HG03571 (cell line): ENCODE results near the gene GCAT.
"Not testable (repeated sequence)": the region's sequence is repeated elsewhere in the genome, so short reads cannot be mapped to it uniquely, and the experiment has no call there.

ENCODE experiments used
- ATAC-seq: cut with Tn5 transposase; IDR thresholded peaks from one replicate; pipeline ENCODE4 v1.9.1; 2021; ENCODE audit not compliant: unreplicated experiment

GCAT gene

DNA sequence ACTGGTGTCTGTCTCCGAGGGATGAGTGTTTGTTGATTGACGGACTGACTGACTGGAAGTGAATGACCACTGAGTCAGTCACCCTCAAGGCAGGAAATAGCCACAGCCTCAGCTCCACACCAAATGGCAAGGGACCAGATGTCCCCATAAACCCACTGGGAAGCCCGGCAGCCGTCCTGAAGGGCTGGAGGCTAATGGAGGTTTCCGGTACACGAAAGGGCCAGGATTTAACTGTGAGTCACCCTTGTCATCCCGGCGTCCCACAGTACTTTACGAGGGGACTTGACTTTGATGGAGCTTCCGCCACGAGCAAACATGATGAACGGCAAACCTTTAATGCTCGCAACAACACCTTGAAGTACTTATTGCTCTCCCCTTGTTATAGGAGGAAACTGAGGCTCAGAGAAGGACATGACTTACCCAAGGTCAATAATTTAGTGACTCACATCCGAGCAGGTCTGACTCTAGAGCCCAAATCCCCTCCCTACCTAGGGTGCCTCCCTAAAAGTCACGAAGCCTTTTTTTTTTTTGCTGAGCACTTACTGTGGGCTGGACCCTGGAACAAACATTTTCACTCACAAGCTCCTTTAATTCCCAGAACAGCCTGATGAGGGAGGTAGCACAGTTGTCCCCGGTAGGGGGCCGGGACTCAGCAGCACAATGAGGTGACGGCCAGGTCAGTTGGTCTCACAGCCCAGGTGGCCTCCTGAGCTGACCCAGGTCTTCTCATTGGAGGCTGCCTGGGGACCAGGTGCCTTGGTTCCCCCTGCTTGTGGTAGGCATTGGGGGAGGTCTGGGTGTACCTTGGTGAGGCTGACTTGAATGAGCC is 25.2 kb upstream of the GCAT start:
- ATAC-seq = no peak

DNA sequence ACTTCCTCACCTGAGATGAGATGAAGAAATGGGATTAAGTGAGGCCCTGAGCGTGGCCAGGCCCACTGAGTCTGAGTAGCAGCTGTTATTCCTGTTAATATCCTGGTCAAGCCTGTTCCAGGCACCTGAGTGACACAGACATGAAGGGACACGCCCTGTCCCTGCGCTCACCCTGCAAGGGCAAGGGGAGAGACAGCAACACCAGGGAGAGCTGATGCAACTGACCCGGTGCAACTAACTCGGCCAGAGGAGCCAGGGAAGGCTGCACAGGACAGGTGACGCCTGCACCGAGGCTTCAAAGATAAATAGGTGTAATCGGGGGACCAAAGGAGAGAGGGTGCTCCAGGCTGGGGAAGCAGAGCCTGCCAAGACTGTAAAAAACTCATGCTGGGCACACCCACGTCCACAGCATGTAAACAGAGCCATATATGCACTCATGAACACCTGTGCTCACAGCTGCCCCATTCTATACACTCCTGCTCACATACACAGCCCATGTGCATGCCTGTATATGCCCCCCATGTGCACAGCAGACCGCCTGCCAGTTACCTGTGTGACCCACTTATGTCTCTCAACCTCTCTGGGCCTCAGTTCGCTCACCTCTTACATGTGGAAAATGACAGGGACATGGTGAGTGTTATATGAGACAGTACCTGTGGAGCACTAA is 22.8 kb upstream of the GCAT start:
- no peak for ATAC-seq

DNA sequence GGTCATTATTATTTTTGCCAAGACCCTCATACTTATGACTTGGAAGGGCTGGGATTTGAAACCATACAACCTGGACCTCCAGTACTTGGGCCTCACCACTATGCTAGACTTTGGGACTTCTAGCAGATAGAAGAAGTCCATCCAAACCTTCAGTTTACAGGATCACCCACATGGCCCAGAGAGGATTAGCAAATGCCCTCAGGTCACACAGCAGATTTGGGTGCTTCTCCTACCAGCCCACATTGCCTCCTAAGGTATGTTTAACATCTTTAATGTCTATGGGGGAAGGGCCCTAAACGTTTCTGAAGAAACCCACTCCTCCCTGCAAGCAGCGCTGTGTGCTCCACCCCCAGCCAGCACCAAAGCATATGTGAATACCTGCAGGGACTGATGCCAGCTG is 17.5 kb upstream of the GCAT start:
- ATAC-seq = no peak

DNA sequence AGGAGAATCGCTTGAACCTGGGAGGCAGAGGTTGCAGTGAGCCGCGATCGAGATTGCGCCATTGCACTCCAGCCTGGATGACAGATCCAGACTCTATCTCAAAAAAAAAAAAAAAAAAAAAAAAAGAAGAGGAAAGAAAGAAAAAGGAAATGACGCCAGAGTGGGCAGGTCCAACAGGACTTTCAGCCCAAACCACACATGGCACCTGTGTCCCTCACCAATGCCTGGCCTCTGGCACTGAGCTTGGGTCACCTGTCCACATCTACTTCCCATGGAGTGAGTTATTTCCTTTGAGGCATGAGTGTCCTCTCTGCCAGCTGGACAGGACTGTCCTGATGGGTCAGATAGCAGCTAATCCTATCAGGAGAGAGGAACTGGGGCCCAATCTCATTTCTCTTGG is 15.2 kb upstream of the GCAT start:
- no peak for ATAC-seq

GRCh38 chr22:37794376-37794775 is 13.4 kb upstream of the GCAT start:
- no peak for ATAC-seq

DNA sequence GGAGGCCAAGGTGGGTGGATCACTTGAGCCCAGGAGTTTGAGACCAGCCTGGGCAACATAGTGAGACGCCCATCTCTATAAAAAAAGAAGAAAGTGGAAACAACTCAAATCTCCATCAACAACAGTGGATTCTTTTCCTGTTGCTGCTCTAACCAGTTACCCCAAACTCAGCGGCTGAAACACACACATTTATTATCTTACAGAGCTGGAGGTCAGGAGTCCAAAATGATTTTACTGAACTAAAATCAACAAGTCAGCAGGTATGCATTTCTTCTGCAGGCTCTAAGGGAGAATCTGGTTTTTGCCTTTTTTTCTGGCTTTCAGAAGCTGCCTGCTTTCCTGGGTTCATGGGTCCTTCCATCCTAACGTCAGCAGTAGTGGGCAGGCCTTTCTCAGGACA is 11.7 kb upstream of the GCAT start:
- ATAC-seq = no peak

- ATAC-seq = not testable (repeated sequence)
Observed at GRCh38 chr22:37797259-37797658, 10.5 kb upstream of the GCAT start.

GRCh38 chr22:37797874-37798500 is 9.7 kb upstream of the GCAT start:
- ATAC-seq = no peak

GRCh38 chr22:37799979-37800378 is 7.8 kb upstream of the GCAT start:
- ATAC-seq = not testable (repeated sequence)

DNA sequence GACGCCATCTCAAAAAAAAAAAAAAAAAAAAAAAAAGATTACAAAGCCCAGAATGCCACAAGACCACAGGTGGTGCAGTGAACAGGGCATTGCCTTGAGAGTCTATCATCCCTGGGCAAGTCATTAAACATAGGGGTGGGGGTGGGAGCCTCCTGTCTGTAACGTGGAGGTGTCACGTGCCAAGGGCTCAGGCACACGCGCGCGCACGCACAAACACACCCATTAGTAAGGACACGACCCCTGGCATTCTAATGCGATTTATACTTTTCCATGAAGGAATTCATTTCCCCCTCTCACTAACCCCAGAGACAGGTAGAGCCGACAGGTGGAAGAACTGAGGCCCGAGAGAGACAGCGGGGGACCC is 5.8 kb upstream of the GCAT start:
- no peak for ATAC-seq

DNA sequence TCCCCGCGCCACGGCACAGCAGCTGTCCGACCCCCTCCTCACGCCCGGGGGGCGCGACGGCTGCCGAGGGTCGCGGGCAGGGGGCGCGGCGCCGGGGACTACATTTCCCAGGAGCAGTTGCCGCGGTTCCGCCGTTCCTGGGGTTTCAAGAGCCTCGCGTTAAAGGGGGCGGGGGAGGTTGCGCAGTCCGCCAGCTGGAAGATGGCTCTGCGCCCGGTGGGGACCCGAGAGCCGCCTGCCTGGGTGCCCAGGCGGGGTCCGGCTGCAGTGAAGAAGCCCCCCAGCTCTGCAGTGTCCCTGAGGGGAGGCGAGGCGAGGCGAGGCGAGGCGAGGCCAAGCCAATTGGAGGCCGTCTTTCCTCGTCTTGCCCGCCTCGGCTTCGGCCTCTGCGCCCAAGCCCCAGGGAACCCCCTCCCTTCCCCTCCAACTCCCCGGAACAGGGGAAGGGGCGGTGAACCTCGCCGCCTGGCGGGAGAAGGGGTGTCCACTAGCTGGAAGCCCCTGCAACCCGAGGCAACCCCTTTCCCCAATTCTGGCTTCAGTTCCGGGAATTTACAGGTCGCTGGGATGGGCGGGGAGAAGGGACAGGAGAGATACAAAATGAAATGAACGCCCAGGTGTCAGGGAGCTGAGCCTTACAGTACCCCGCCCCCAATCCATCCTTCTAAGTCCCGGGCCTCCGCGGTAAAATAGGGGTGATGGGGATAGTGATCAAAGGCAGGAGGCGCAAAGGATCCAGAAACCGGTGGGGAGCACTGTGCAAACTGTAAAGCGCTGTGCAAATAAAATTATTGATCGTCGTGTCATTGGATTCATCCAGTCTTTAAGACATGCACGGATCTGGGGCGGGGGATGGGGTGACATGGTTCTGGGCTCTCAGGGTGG is 5.2 kb upstream of the GCAT start:
- ATAC-seq = no peak

GRCh38 chr22:37803195-37803638 is 4.5 kb upstream of the GCAT start:
- ATAC-seq = no peak

DNA sequence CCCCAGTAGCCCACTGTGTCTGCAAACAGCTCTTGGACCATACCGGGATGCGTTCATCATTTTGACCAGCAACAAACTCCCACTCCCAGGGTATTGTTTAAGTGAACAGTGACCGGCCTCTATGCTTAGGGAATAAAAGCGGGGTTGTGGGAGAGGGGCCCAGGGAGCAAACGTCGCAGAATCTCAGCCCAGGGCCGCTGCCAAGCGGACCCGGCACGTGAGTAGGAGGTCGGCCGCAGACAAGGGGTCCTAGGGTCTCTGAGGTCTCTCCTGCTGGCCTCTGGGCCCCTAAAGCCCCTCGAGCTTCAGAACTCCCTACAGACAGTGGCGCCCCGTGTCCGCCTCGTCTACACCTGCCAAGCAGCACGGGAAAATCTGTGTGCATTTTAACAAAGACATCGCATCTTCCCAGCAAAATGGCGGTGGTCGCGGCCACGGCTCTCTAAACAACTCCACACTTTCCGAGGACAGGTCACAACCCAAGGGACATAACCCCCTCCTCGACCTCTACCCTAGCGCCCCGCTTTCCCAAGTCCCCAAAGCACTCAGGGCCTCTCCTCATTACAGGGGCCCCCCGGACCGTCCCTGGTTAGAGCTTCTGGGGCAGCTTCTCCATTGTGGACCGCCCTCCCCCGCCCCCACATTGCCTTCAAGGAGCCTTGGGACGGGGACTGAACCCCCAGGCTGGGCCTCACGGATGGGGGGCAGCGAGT is 3.9 kb upstream of the GCAT start:
- no peak for ATAC-seq

- ATAC-seq = no peak
Observed at GRCh38 chr22:37804352-37804880, 3.3 kb upstream of the GCAT start.

DNA sequence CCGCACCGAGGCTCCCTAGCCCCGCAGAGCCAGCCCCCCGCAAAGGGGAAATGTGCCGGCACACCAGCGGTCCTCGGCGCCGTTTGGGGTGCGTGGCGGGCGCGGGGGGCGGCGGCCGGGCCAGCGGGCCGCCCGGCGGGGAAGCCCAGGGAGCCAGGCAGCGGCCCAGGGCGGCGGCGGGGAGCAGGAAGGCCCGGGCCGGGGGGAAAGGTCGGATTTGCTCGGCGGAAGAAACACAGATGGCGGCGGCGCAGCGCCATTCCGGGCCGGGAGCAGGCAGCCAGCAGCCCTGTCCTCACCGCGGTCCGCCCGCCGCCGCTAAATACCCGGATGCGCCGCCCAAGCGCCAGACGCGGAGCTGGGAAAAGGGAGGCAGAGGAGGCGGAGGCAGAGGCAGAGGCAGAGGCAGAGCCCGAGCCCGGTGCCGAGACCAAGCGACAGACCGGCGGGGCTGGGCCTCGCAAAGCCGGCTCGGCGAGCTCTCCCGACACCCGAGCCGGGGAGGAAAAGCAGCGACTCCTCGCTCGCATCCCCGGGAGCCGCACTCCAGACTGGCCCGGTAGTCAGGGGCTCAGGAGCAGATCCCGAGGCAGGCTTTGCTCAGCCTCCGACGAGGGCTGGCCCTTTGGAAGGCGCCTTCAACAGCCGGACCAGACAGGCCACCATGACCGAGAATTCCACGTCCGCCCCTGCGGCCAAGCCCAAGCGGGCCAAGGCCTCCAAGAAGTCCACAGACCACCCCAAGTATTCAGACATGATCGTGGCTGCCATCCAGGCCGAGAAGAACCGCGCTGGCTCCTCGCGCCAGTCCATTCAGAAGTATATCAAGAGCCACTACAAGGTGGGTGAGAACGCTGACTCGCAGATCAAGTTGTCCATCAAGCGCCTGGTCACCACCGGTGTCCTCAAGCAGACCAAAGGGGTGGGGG is 2.6 kb upstream of the GCAT start:
- no peak for ATAC-seq

GRCh38 chr22:37805810-37806277 is 1.9 kb upstream of the GCAT start:
- ATAC-seq = no peak

DNA sequence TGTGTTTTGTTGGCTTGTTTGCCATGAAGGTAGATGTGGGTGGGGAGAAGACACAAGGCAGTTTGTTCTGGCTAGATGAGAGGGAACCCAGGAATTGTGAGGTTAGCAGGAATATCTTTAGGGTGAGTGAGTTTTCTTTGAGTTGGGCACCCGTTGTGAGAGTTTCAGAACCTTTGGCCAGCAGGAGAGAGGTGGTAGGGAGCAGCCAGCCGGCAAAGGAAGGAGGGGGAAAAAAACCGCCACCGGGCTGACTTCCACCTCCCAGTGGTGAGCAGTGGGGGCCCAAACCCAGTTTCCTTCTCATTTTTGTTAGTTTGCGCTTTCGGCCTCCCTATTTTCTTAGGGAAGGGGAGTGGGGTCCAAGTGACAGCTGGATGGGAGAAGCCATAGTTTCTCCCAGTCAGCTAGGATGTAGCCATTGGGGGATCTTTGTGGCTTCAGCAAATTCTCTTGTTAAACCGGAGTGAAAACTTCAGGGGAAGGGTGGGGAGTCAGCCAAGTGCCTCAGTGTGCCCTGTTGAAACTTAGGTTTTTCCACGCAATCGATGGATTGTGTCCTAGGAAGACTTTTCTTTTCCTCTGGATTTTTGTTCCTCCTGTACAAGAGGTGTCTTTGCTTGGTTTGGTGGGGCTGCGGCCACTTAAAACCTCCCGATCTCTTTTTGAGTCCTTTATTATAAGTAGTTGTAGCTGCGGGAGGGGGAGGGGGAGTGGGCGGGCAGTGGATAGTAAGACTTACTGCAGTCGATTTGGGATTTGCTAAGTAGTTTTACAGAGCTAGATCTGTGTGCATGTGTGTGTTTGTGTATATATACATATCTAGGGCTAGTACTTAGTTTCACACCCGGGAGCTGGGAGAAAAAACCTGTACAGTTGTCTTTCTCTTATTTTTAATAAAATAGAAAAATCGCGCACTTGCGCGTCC is 1.1 kb upstream of the GCAT start:
- no peak for ATAC-seq

DNA sequence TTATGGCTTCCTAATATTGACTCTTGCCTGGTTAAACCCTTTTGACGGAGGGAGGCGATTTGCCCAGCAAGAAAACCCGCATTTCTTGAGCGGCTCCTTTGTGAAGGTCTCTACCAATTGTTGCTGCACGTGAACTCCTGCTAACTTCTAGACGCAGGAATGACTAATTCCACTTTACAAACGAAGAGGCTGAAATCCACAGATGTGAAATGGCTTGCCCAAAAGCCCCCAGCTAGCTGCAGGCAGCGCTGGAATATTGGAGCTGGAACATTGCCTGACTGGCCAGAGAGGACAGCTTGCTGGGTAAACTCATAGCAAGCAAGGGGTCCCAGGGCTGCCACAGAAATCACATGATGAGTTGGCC is 542 bp downstream of the GCAT start:
- no peak for ATAC-seq
